Activated CD4-positive, CD25-positive, alpha-beta regulatory T cell (primary cell): ENCODE results near the gene KCNJ18.
"Not testable (repeated sequence)": the region's sequence is repeated elsewhere in the genome, so short reads cannot be mapped to it uniquely, and the experiment has no call there.

Experiments used
- DNase-seq, 4 experiments: peaks; one replicate each; lab custom pipeline; 2025; lab: John Stamatoyannopoulos, UW

Gene KCNJ18

DNA sequence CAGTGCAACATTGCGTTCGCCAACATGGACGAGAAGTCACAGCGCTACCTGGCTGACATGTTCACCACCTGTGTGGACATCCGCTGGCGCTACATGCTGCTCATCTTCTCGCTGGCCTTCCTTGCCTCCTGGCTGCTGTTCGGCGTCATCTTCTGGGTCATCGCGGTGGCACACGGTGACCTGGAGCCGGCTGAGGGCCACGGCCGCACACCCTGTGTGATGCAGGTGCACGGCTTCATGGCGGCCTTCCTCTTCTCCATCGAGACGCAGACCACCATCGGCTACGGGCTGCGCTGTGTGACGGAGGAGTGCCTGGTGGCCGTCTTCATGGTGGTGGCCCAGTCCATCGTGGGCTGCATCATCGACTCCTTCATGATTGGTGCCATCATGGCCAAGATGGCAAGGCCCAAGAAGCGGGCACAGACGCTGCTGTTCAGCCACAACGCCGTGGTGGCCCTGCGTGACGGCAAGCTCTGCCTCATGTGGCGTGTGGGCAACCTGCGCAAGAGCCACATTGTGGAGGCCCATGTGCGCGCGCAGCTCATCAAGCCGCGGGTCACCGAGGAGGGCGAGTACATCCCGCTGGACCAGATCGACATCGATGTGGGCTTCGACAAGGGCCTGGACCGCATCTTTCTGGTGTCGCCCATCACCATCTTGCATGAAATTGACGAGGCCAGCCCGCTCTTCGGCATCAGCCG, 10.8 kb downstream of the KCNJ18 start:
- DNase-seq = not testable (repeated sequence)

DNA sequence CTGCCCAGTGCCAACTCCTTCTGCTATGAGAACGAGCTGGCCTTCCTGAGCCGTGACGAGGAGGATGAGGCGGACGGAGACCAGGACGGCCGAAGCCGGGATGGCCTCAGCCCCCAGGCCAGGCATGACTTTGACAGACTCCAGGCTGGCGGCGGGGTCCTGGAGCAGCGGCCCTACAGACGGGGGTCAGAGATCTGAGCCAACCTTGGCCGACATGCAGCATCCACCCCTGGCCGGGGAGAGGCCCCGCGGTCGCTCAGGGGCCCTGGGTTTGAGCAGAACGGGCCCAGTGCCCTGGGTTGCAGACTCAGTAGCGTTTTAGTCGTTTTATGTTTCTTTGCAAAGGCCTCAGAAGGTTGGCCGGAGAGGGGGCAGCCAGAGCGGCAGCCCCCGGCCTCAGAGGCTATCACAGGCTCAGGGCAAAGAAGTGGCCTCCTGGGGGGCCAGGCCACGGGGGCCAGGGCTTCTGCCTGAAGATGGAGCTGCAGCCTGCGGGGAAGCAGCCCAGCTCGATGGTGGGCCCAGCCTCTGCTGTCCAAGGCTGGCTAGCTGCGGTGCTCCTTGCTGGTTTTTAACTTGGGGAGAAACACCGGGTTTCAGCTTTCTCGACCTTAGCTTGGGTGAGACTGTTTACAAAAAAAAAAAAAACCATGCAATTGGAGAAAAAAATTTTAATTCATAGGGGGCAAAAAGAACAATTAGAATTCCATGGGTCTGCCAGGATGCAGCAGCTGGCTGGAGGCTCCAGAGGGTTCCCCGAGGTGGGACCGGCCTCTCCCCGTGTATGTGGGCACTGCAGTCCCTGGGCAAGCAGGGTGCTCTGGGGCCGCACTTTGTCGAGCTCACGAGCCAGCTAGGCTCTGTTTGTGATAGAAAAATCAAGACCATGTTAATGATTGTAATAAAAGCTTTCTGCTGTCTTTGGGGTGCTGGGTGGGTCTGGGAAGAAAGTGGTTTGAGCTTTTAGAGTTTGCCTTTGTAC, 11.9 kb downstream of the KCNJ18 start:
- not testable (repeated sequence) for DNase-seq

DNA sequence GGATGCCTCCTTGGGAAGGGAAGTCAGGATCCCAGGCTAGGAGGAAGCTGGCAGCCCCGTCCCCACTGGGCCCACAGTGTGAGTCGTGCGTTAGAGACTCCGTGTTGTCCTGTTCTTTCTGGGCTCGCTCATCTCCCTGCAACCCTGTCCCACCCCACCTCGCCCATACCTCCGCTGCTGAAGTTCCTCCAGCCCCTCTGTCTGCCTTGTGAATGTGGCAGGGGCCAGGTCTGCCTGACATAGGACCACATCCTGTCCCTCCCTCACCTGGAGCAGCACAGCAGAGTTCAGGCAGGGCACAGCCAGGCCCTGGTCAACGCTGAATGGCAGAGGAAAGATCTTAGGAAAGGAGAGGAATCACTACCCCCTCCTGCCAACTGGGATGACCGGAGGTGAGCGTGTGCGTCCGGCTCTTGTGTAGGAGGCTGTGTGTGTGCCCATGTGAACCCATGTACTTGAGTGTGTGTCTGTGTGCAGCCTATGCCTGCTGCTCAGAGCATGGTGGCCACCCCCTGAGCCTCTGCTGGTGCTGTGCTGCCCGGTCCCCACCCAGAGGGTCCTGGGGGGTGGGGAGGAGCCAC, 12.8 kb downstream of the KCNJ18 start:
- no peak for DNase-seq

DNA sequence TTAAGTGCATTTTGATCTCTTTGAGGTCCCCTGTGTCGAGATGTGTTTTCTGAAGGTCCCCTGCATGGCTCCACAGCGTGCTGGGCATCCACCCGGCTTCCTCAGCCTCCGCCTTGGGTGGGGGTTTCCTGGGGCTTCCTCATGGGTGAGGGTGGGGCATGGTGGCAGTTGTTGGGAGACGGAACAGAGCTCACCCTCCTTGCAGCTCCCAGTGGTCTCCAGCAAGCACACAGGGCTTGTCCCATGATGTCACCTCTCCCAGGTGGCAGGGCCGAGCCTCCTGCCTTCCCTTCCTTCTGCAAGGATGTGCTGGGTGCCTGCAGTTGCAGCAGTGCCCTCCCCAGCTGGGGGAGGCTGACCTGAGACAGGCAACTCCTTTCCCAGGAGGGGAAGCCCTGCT, 13.4 kb downstream of the KCNJ18 start:
- not testable (repeated sequence) for DNase-seq

DNA sequence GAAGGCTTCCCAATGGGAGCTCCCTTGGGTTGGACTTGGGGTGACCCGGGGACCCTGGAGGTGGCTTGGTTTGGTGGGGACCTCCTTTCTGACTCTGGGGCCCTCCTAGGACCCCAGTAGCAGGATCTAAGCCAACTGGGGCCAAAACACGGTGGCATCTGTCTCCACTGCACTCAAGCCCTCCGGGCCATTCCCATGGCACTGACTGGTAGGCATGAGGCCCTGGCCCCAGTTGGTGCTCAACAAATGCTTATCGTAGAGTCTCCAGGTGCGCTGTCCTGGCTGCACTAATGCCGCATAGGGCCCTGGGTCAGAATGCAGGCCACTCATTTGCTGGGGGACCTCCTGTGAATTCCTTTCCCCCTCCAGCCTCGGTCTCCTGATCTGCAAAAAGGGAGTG, 14.2 kb downstream of the KCNJ18 start:
- DNase-seq = not testable (repeated sequence)

DNA sequence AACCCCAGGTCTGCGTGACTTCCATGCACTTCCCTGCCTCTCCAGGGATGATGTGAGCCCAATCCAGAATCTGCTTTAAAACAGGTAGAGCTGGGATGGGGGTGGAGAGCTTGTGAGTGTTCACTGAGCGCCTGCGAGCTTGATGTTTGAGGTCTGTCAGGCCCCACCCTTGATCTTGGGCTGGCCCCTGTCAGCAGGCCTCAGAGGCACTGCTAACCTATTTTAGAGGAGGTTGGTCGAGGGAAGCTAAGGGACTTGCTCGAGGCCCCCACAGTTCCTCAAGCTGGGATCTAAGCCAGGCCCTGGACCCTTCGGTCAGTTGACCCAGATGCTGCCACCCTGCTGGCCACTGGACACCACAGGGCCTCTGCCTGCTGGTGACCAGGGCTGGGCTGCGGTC, 14.8 kb downstream of the KCNJ18 start:
- not testable (repeated sequence) for DNase-seq

DNA sequence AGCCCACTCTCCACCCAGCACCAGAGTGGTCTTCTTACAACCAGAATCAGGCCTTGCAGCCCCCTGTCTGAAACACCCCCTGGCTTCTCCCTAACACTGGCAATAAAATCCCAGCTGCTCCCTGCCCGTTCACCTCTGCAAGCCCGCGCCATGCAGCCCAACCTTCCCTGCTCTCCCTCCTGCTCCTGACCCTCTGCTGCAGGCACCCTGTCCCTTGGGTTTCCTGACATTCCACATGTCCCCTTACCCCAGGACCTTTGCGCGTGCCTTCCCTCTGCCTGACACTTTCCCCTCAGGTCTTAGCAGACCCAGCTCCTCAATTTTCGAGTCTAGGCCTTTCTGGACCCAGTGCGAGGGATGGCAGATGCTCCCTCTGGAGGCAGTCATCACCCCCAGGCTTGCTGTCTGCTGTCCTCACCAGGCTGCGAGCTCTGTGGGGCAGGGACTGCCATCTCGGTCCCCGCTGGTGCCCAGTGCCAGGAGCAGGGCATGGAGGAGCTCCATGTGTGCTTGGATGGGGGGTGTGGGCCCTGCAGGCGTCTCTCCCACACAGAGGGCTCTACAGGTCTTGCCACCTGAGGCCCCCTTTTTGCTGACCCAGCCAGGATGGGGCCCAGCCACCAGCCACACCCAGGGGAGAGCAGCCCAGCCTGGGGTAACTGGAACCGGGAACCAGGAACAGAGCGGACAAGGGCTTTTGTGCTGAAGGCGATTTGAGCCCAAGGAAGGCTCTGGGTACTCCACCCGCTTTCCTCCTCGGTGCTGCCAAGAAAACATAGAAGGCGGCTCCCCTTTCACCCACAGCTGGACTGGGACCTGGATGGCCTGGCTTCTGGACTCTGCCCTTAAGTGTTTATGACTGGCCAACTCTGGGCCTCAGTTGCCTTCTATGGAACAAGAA, 15.6 kb downstream of the KCNJ18 start:
- not testable (repeated sequence) for DNase-seq

DNA sequence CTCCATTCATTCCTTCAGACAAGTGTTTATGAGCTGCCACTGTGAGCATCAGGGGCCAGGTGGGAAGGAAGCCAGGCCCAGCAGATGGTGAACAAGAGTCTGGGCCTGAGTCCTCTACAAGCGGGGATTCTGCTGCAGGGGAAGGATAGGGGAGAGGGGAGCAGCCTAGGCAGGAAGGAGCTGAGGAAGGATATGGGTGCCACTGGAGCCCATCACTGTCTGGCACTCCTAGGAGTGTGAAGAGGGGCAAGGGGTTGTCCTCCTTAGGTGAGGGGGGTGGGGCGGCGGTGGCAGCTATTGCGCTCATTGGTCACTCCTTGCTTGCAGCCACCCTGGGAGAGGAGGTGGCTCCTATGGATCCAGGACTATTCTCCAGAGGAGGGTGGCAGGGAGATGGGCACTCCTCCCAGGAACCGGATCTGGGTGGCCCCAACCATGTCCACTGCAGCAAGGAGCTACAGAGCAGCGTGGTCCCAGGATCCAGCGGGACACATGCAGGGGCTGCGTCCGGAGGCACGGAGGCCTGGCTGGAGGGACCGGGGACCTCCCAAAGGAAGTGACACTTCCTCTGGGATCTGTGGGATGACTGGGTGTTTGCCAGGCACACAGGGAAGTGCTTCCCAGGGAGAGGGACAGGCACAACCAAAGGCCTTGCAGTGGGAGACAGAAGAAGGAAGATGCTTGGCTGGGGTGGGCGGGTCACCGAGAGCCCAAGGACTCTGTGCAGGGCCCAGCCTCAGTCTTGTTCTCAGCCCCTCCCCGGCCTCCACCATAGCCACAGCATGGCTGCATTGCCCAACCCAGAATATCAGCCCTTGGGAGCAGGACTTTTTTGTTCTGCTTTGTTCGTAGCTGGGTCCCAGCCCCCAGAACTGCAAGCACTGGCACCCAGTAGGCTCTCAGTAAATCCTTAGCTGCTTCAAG, 16.6 kb downstream of the KCNJ18 start:
- not testable (repeated sequence) for DNase-seq

DNA sequence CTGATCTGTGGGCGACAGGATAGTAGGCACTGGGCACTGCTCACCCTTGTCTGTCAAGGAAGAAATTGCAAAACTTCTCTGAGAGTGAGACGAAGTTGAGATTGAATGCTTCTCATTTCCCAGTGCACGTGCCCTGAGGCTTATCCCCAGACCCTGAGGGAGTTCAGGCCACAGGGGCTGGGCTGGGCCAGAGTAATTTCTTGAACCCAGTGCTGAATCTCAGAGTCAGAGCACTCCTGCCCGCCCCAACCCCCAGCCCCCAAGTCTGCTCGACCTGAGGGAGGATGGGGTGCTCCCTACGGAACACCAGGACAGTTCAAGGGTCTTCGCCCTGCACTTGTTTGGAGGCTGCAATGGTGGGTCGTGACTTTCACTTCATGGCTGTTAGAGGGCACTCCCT, 17.7 kb downstream of the KCNJ18 start:
- not testable (repeated sequence) for DNase-seq

DNA sequence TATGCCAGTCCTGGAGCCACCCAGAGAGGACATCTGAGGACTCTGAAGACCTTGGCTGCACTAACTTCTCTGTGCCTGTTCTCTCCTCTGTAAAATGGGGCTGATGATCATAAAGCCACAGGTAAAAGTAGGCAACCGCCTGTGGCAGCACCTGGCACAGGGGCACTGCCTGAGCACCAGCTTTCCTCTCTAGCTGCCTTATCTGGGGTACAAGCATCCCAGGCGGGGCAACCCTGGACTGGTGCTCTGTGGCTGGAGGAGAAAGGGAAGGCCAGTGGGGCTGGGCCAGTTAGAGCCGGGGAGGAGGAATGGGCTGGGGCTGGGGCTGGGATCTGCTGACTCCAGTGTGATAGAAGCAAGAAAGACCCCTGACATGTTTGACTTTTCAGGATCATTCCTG, 18.2 kb downstream of the KCNJ18 start:
- DNase-seq = not testable (repeated sequence)

DNA sequence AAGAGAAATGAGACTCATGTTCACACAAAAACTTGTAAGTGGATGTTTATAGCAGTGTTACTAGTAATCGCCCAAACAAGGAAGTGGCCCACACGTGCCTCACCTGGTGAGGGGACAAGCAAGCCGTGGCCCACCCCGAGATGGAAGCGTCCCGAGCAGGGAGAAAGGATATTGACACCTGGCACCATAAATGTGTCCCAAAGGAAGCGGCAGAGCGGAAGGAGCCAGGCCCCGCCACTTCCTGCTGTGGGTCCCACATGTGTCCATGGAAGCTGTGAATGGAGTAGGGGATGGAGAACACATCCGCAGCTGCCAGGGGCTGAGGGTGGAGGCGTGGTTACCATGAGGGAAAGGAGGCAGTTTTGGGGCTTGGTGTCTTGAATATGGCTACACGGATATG, 18.9 kb downstream of the KCNJ18 start:
- no peak for DNase-seq

DNA sequence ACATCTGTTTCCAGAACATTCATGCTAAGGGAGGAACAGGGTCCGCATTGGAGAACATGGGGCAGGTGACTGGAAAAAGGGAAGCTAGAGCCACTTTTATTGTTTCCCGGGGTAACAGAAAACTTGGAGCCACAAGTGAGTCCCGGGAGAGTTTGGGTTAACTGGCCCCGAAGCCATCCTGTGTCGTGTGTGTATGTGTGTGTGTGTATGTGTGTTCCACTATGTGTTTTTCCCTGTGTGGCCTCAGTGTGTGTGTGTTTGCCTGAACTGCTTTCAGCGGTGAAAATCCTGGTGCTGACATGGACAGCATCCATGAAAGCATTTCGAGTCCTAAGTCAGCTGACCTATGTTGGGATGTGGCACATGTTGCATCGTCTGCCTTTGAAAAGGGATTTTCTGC, 20.7 kb downstream of the KCNJ18 start:
- not testable (repeated sequence) for DNase-seq

DNA sequence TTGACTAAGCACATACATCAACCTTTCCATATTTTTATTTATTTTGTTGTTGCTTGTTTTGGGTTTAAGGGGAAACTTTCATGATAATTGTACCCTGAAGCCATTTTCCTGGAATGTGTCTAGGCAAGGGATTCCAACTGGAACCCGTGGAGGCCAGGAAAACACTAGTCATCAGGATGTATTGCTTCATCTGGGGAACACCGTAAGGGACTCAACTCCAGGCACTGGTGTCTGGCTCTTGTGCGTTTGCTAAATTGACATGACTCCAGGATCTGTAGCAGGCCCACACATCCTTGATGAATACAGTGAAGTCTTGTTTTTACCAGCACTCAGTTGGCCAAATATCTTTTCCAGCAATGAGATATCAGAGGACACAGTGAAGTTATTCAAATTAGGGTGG, 21.3 kb downstream of the KCNJ18 start:
- DNase-seq = not testable (repeated sequence)

DNA sequence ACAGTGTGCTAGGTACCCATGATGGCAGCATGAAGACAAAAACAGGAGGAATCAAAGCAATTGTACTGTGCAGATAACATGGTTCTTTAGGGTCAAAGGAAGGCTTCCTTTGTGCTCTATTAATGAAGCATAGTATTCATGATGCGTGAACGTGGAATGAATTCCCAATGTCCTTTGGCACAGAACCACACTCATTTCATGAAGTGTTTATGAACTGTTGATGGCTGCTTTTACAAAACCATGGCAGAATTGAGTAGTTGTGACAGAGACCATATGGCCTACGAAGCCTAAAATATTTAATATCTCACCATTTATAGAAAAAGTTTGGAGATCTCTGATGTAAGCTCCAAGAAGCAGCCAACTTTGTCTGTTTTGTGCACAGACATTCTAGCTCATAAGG, 22.4 kb downstream of the KCNJ18 start:
- DNase-seq = not testable (repeated sequence)

DNA sequence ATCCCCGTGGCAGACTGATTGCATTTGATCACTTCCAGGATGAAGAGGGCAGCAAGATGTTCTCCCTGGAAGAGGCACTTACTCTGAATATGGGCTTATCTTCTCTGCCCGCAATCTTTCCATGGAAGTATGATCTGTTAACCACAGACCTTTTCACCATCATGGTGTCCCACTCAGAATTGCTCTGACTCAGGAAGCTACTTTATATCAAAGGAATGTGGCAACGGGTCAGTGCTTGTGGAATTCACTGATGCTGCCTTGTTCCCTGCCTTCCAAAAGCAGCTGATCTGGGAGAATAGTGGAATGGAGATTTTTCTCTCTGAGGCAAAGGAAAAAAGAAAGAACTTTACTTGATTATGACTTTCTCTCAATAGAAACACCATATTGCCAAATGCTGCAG, 23.6 kb downstream of the KCNJ18 start:
- not testable (repeated sequence) for DNase-seq

DNA sequence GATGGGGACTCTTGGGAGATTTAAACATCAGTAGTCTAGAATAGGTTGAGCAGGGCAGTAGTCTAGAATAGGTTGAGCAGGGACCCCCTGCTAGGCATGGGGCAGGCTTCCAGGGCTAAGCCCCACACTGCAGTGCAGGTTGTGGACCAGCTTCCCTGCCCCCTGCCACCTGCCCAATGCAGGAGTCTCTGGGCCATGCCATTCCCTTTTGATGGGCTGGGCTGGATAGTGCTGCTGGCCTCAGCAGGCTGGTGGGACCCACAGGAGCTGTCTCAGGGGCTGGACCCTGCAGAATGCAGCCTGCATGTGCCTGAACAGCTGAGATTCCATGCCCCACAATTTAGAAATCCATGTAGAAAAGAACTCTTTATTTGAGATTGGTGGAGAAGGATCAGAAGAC, 26.6 kb downstream of the KCNJ18 start:
- not testable (repeated sequence) for DNase-seq

DNA sequence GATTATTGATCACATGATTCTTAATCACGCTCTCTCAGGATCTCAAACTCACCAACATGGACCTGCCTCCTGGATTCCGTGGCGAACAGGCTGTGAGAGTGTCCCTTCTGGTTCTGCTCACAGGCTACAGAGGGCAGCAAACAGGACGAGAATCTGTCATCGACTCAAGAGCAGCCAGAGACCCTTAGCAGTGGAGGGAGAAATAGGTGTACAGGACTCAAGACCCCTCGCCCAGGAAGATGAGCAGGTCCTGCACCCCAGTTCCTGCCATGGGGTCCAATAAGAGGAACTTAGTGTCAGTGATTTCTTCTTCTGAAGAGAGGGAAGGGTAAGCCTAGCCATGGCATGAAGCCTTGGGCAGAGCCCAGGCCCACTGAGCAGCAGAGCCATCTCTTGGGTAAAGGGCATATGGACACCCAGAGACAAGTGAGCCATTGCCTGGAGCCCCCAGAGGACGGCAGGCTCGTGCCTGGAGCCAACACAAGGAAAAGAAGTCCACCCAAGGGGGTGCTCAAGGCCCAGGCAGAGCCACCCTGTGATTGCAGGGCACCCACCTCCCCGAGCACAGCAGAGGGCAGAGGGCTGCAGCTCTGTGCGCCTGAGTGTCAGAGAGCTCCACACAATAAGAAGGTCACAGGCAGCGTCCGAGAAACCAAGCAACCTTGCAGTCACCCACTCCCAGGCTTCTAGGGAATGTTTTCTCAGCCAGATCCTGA, 27.3 kb downstream of the KCNJ18 start:
- not testable (repeated sequence) for DNase-seq

DNA sequence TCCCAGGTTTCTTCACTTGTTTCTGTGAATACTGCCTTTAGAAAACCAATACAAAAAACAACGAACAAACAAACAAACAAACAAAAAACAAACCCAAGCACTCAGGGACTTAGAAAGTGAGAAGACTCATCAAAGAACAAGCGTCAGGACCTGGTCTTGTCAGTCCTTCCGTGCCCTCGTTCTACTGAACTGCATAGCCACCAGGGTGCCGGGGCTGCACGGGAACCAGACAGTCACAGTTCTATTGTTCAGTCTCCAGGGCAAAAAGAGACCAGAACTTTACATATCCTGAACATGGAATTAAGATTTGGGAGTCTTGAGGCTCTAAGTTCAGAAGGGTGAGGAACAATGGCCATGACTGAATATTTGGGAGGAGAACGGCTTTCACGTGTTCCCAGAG, 28.2 kb downstream of the KCNJ18 start:
- not testable (repeated sequence) for DNase-seq

DNA sequence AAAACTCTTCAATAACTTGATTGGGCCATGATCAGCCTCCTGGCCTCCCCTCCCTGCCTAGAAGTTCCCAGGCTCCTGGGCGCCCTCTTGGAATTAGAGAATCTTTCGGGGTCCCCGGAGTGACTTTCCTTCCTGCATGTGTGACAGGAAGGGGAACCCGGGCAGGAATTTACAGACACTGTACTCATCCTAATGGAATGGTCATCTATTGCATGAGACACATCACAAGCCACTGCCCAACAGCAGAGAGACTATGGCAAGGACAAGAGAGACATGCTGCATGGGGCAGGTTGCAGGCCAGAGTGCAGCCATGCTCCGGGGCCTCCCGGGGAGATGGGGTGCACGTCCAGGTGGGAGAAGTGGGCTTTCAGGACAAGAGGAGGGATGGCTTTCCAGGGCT, 29.9 kb downstream of the KCNJ18 start:
- not testable (repeated sequence) for DNase-seq
